ENCODE results near the gene PATE3.

- TF ChIP-seq CTCF (IDR thresholded peaks at IDR 0.05) (no peak), POLR2A (IDR thresholded peaks at IDR 0.05) (no peak)
These were observed 47.8 kb downstream of the PATE3 start for GRCh38 chr11:125835748-125836147.

Measured in esophagus squamous epithelium (tissue), 4 donors.